Gastroesophageal sphincter (tissue), 4 donors: ENCODE results near the gene CCDC200. TPM values are rescaled to one million over a fixed set of nuclear protein-coding genes. Genes with fewer than 3 reads are reported as not detected.

Source experiments
- ATAC-seq: fragments of 150-250 bp; one replicate; pipeline ENCODE4 v1.9.1; 2016; ENCODE audit warnings: mild to moderate bottlenecking, moderate library complexity
- H3K27ac ChIP-seq, 4 donors: fragments of 200-600 bp; sonication (generic) in 3 of 4; 1 replicate in 3 of 4; 2 replicates in 1 of 4; pipeline ENCODE4 v1.5.1; 2016 to 2019
- H3K27me3 ChIP-seq: fragments of 200-600 bp; sonication (generic); one replicate; pipeline ENCODE4 v1.5.1; 2019
- H3K36me3 ChIP-seq, 2 donors: fragments of 200-600 bp; sonication (generic); one replicate each; pipeline ENCODE4 v1.5.1; 2019; ENCODE audit warnings: control low read depth in 1 of 2
- H3K4me1 ChIP-seq, 3 donors: fragments of 200-600 bp; sonication (generic); 1 replicate in 2 of 3; 2 replicates in 1 of 3; pipeline ENCODE4 v1.5.1; 2016 to 2019; ENCODE audit warnings: control low read depth in 2 of 3
- H3K4me3 ChIP-seq, 2 donors: fragments of 200-600 bp; sonication (generic); one replicate each; pipeline ENCODE4 v1.5.1; 2019; ENCODE audit warnings: mild to moderate bottlenecking in 1 of 2, moderate library complexity in 1 of 2
- H3K9me3 ChIP-seq, 3 donors: fragments of 200-600 bp; sonication (generic); one replicate each; pipeline ENCODE4 v1.5.1; 2017 to 2019; ENCODE audit warnings: control low read depth in 2 of 3
- EP300 ChIP-seq: sonication (generic); formaldehyde crosslinking; IDR thresholded peaks from one replicate; pipeline ENCODE4 v1.6.1; 2017; ENCODE audit warnings: antibody characterized with exemption, mild to moderate bottlenecking
- POLR2A ChIP-seq, 2 donors: fragments of 450-650 bp; IDR thresholded peaks; one replicate each; pipeline ENCODE4 v1.6.1; 2017; ENCODE audit warnings: antibody characterized with exemption in 2 of 2, mild to moderate bottlenecking in 2 of 2, moderate library complexity in 1 of 2
- POLR2AphosphoS5 ChIP-seq: sonication (generic); formaldehyde crosslinking; IDR thresholded peaks from one replicate; pipeline ENCODE4 v1.6.1; 2017; ENCODE audit warnings: antibody characterized with exemption
- WGBS, 2 donors: methylation state at CpG; one replicate each; pipeline ENCODE4 v1.1.5; 2018; ENCODE audit warnings: low coverage in 1 of 2; 5-methylcytosine and 5-hydroxymethylcytosine counted together
- total RNA-seq, 4 donors: library from RNA; depleted of rRNA; stranded (reverse); fragments of >200 nt; gene quantifications; one replicate each; pipeline ENCODE4 v1.1.0, GENCODE V29; 2016
- TF ChIP-seq, protein P1 (sequence below), 4 experiments: fragments of 200-600 bp in 2 of 4; fragments of 450-650 bp in 2 of 4; sonication (generic) in 1 of 4; IDR thresholded peaks; one replicate each; pipeline ENCODE4 v1.5.1; 2017 to 2019; ENCODE audit warnings: antibody characterized with exemption in 4 of 4, mild to moderate bottlenecking in 2 of 4, moderate library complexity in 2 of 4

The CCDC200 gene
- total RNA-seq, 4 donors from 2014 or later = not detected

GRCh38 chr17:43219001-43219400 is 9.4 kb downstream of the CCDC200 start:
- H3K4me3 ChIP-seq = no peak overlapping the region
- H3K36me3 ChIP-seq = peaks cover 0 to 35% of the 10 kb centered on the region in 2 donors
- no peak for ATAC-seq
- TF ChIP-seq, protein P1, sequence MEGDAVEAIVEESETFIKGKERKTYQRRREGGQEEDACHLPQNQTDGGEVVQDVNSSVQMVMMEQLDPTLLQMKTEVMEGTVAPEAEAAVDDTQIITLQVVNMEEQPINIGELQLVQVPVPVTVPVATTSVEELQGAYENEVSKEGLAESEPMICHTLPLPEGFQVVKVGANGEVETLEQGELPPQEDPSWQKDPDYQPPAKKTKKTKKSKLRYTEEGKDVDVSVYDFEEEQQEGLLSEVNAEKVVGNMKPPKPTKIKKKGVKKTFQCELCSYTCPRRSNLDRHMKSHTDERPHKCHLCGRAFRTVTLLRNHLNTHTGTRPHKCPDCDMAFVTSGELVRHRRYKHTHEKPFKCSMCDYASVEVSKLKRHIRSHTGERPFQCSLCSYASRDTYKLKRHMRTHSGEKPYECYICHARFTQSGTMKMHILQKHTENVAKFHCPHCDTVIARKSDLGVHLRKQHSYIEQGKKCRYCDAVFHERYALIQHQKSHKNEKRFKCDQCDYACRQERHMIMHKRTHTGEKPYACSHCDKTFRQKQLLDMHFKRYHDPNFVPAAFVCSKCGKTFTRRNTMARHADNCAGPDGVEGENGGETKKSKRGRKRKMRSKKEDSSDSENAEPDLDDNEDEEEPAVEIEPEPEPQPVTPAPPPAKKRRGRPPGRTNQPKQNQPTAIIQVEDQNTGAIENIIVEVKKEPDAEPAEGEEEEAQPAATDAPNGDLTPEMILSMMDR (IDR thresholded peaks at IDR 0.05) = no peak
- no peak for TF ChIP-seq POLR2AphosphoS5
- peaks cover 0 to 8% (median 0%) of the 10 kb centered on the region in 3 donors for H3K4me1 ChIP-seq
- H3K27me3 ChIP-seq = no peaks in the 10 kb centered on the region
- no peak overlapping the region for H3K27ac ChIP-seq
- WGBS, 2 donors = 93 to 100% methylated on average over 1 to 2 of the region's 2 CpGs
- H3K9me3 ChIP-seq = no peaks in the 10 kb centered on the region

DNA sequence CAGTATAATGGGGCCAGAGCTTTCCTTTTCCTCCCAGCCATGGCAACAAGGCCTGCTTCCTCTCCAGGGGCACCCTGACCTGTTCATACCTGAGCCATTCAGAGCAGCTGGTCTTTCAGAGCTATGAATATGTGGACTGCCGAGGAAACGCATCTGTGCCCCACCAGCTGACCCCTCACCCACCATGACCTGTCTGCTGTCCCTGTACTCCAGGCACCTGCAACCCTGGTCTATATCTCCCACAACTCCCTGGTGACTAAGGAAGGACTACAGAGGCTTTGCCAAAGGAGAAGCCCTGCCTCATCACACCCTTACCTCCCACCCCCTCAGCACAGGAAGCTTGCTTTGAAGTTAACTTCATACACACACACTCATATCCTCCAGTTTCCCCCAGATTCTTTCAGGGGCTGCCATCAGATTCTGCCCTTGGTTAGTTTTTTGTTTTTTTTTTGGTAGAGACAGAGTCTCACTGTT is 10.8 kb downstream of the CCDC200 start:
- Histone ChIP-seq H3K9me3 (no peaks in the 10 kb centered on the region), H3K4me1 (peaks cover 0 to 19% (median 0%) of the 10 kb centered on the region in 3 donors), H3K4me3 (no peak overlapping the region), H3K27ac (no peak overlapping the region), H3K27me3 (no peaks in the 10 kb centered on the region), H3K36me3 (peaks cover 0 to 30% of the 10 kb centered on the region in 2 donors)
- WGBS, 2 donors = 82% methylated on average over 2 of the region's 2 CpGs; no CpG with 5 or more reads in 1 of the 2 donors
- no peak for ATAC-seq
- TF ChIP-seq, protein P1 (IDR thresholded peaks at IDR 0.05) = no peak
- TF ChIP-seq POLR2AphosphoS5 (no peak), POLR2A (IDR thresholded peaks at IDR 0.05) (no peak), EP300 (no peak)

DNA sequence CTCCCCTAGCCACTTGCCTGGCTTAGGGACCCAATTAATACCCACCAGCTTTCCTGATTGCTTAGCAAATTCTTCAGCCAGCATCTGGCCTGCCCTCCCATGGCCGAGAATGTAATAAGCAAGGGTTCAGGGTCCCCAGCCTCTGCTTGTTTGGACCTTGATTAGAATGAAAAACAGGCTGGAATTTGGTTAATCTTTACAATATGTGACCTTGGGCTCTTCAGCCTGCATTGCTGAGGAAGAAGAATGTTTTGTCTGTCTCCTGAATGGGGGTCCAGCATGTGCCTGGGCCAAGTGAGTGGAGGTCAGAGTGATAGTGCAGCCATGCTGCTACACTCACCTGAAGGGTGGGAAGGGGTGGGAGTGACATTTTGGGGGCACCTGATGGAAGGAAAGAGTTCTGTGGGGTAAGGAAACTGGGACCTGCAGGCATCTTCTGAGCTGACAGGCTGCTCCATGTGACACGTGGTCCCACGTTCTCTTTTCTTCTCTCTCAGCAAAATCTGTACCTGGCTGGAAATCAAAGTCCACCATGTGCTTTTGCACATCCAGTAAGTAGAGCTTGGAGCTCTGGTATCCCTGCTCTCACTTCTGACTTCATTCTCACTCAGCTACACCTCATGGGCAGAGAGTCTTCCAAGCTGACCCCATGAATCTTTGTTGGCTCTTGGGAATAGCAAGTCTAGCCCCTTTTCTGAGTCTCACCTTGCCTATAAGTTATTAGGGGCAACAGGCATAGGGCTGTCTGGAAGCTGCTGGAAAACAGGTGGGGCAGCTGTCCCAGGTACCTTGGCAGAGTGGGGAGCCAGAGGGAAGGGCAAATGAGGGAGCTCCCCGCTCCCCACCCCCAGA is 11.4 kb downstream of the CCDC200 start:
- TF ChIP-seq POLR2AphosphoS5 (no peak), EP300 (no peak), POLR2A (IDR thresholded peaks at IDR 0.05) (no peak)
- TF ChIP-seq, protein P1 (IDR thresholded peaks at IDR 0.05) = no peak
- H3K4me1 ChIP-seq = peaks cover 0 to 26% (median 0%) of the 10 kb centered on the region in 3 donors
- no peak overlapping the region for H3K27ac ChIP-seq
- no peaks in the 10 kb centered on the region for H3K9me3 ChIP-seq
- WGBS, 2 donors = 90 to 96% methylated on average over 2 to 3 of the region's 4 CpGs
- H3K36me3 ChIP-seq = peaks cover 0 to 30% of the 10 kb centered on the region in 2 donors
- no peak overlapping the region for H3K4me3 ChIP-seq
- H3K27me3 ChIP-seq = no peaks in the 10 kb centered on the region
- no peak for ATAC-seq

DNA sequence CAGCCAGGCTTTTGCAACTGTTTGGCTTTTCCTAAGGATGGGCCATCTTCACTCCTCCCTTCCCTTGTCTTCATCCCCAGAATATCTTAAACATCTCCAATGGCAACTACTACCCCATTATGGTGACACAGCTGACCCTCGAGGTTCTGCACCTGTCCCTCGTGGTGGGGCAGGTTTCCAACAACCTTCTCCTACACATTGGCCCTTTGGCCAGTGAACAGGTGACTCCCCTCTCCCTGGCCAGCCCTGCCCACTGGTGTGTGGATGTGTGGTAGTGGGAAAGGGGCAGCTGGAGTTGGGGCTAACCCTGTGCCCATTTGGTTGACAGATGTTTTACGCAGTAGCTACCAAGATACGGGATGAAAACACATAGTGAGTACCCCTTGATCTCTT is 12.1 kb downstream of the CCDC200 start:
- peaks cover 0 to 30% of the 10 kb centered on the region in 2 donors for H3K36me3 ChIP-seq
- WGBS, 2 donors = 57% methylated on average over 2 of the region's 4 CpGs; no CpG with 5 or more reads in 1 of the 2 donors
- no peak overlapping the region for H3K4me3 ChIP-seq
- no peaks in the 10 kb centered on the region for H3K27me3 ChIP-seq
- TF ChIP-seq POLR2AphosphoS5 (no peak), POLR2A (IDR thresholded peaks at IDR 0.05) (no peak), EP300 (no peak)
- TF ChIP-seq, protein P1 (IDR thresholded peaks at IDR 0.05) = no peak
- ATAC-seq = no peak
- H3K4me1 ChIP-seq = peaks cover 0 to 29% (median 0%) of the 10 kb centered on the region in 3 donors
- H3K9me3 ChIP-seq = no peaks in the 10 kb centered on the region
- no peak overlapping the region for H3K27ac ChIP-seq

- Histone ChIP-seq H3K36me3 (peaks cover 0 to 32% of the 10 kb centered on the region in 2 donors), H3K4me3 (no peak overlapping the region), H3K9me3 (no peaks in the 10 kb centered on the region), H3K27ac (no peak overlapping the region), H3K27me3 (no peaks in the 10 kb centered on the region), H3K4me1 (peaks cover 0 to 35% (median 0%) of the 10 kb centered on the region in 3 donors)
- TF ChIP-seq POLR2A (IDR thresholded peaks at IDR 0.05) (no peak), EP300 (no peak)
- 82 to 93% methylated on average over 3 of the region's 3 CpGs for WGBS, 2 donors
- no peak for ATAC-seq
Measured at GRCh38 chr17:43215341-43215740, 13.1 kb downstream of the CCDC200 start.
